Stomach (tissue), 9 donors: ENCODE data around the gene PDGFD. TPM values are rescaled to one million over a fixed set of nuclear protein-coding genes. Genes with fewer than 3 reads are reported as not detected.

Source experiments
- DNase-seq, 2 donors: peaks; one replicate each; pipeline versions ENCODE4 v3.0.0 to v3.0.0-alpha.2; 2013 to 2019
- H3K27ac ChIP-seq, 5 donors: fragments of 200-600 bp in 4 of 5; sonication (generic) in 4 of 5; one replicate each; pipeline ENCODE4 v1.5.1; 2013 to 2019; ENCODE audit warnings: mild to moderate bottlenecking in 1 of 5, moderate library complexity in 1 of 5
- H3K27me3 ChIP-seq, 3 donors: fragments of 200-600 bp; sonication (generic); one replicate each; pipeline ENCODE4 v1.5.1; 2017 to 2019; ENCODE audit warnings: mixed run types in 1 of 3
- H3K36me3 ChIP-seq, 4 donors: fragments of 200-600 bp; sonication (generic); 1 replicate in 3 of 4; 2 replicates in 1 of 4; pipeline ENCODE4 v1.5.1; 2016 to 2019
- H3K4me1 ChIP-seq, 4 donors: fragments of 200-600 bp; sonication (generic); one replicate each; pipeline ENCODE4 v1.5.1; 2016 to 2019
- H3K4me3 ChIP-seq, 4 donors: fragments of 200-600 bp; sonication (generic) in 3 of 4; one replicate each; pipeline ENCODE4 v1.5.1; 2016 to 2019; ENCODE audit warnings: mild to moderate bottlenecking in 1 of 4
- H3K9me3 ChIP-seq, 4 donors: fragments of 200-600 bp; sonication (generic); one replicate each; pipeline ENCODE4 v1.5.1; 2016 to 2019
- EP300 ChIP-seq: sonication (generic); formaldehyde crosslinking; IDR thresholded peaks from one replicate; pipeline ENCODE4 v1.6.1; 2017; ENCODE audit warnings: antibody characterized with exemption
- POLR2A ChIP-seq, 4 donors: fragments of 450-650 bp; IDR thresholded peaks; one replicate each; pipeline ENCODE4 v1.6.1; 2016; ENCODE audit warnings: antibody characterized with exemption in 4 of 4, control low read depth in 2 of 4, mild to moderate bottlenecking in 1 of 4, moderate library complexity in 1 of 4
- POLR2AphosphoS5 ChIP-seq, 3 donors: sonication (generic); formaldehyde crosslinking; IDR thresholded peaks; one replicate each; pipeline ENCODE4 v1.6.1; 2016; ENCODE audit warnings: antibody characterized with exemption in 3 of 3
- WGBS, 5 donors: extraction: QIAGEN DNeasy Blood & Tissue Kit in 3 of 5; methylation state at CpG; one replicate each; pipeline versions ENCODE4 v1.1.5 to v1.1.7; 2013 to 2018; 5-methylcytosine and 5-hydroxymethylcytosine counted together
- intact Hi-C: fragments of 100-400 bp; cut with DNase I; formaldehyde crosslinking; loops from one replicate; pipeline ENCODE4 v1.15.1; 2023; ENCODE audit warnings: low total_unique reads
- polyA plus RNA-seq, 3 donors: library from polyadenylated mRNA; stranded (reverse); fragments of 200-250 nt; gene quantifications; one replicate each; pipeline ENCODE4 v1.2.3, GENCODE V29; 2013
- total RNA-seq, 5 donors: library from RNA; depleted of rRNA; stranded (reverse); fragments of >200 nt; gene quantifications; one replicate each; pipeline versions ENCODE4 v1.1.0 to v1.2.3, GENCODE V29; 2014 to 2016
- TF ChIP-seq, protein P1 (sequence below), 7 experiments: fragments of 450-650 bp in 4 of 7; fragments of 200-600 bp in 3 of 7; sonication (generic) in 3 of 7; IDR thresholded peaks; one replicate each; pipeline ENCODE4 v1.5.1; 2016 to 2019; ENCODE audit warnings: antibody characterized with exemption in 7 of 7, control low read depth in 2 of 7, mild to moderate bottlenecking in 1 of 7
- donor health status: healthy with polysubstance abuse.
- donor health status: Bipolar disorder and iron deficiency.
- donor health status: healthy.

The PDGFD gene
- total and polyA plus RNA-seq, 8 donors: 2.4 to 41.5 (median 9.0) TPM; not detected in 1

- Histone ChIP-seq H3K36me3 (no peaks in the 10 kb centered on the region), H3K9me3 (no peaks in the 10 kb centered on the region), H3K4me3 (no peak overlapping the region), H3K4me1 (no peaks in the 10 kb centered on the region), H3K27me3 (no peaks in the 10 kb centered on the region), H3K27ac (no peak overlapping the region)
- WGBS, 5 donors: 67 to 83% (median 81%) methylated on average over 3 of the region's 3 CpGs
- no peak for DNase-seq
- TF ChIP-seq, protein P1, sequence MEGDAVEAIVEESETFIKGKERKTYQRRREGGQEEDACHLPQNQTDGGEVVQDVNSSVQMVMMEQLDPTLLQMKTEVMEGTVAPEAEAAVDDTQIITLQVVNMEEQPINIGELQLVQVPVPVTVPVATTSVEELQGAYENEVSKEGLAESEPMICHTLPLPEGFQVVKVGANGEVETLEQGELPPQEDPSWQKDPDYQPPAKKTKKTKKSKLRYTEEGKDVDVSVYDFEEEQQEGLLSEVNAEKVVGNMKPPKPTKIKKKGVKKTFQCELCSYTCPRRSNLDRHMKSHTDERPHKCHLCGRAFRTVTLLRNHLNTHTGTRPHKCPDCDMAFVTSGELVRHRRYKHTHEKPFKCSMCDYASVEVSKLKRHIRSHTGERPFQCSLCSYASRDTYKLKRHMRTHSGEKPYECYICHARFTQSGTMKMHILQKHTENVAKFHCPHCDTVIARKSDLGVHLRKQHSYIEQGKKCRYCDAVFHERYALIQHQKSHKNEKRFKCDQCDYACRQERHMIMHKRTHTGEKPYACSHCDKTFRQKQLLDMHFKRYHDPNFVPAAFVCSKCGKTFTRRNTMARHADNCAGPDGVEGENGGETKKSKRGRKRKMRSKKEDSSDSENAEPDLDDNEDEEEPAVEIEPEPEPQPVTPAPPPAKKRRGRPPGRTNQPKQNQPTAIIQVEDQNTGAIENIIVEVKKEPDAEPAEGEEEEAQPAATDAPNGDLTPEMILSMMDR (IDR thresholded peaks at IDR 0.05): no peak
- TF ChIP-seq EP300 (no peak), POLR2A (IDR thresholded peaks at IDR 0.05) (no peak), POLR2AphosphoS5 (IDR thresholded peaks at IDR 0.05) (no peak)
- intact Hi-C loops: no loop called here
Measured at GRCh38 chr11:103959279-103959942, 204.5 kb downstream of the PDGFD start.

DNA sequence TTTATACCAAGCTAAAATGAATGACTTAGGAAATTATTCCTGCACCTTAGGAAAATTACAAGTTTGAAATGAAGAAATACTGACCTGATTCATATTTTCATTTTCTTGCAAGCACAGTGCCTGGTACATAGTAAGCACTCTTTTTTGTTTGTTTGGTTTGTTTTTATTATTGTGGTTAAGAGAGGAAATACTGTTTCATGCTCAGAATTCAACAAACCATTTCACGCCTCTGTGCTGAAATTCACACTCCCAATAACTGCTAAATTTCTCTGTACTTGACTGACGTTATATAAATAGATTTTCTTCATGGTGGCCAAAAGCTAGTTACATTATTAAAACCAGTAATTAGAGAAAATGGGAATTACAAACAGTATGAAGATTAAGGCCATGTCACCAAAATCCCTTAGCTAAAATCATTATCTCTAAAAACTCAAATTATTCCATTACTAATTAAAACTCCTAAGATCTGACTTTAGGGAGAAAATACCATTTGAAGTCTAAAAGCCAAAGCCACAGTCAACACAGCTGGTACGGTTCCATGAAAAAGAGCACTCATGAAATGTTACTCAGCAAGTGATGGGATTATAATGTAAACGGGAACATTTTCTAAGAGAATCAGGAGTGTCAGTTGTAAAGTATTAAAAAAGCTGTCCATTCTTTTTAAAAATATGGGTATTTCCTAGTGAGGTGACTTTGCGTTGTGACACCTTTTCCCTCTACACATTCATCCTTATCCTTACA, 205.3 kb downstream of the PDGFD start:
- TF ChIP-seq, protein P1 (IDR thresholded peaks at IDR 0.05): no peak
- TF ChIP-seq EP300: no peak
- no peak for TF ChIP-seq POLR2A (IDR thresholded peaks at IDR 0.05)
- TF ChIP-seq POLR2AphosphoS5 (IDR thresholded peaks at IDR 0.05): no peak
- no peaks in the 10 kb centered on the region for H3K36me3 ChIP-seq
- H3K27me3 ChIP-seq: no peaks in the 10 kb centered on the region
- no peak for DNase-seq
- intact Hi-C loops: no loop called here
- H3K4me3 ChIP-seq: no peak overlapping the region
- no peak overlapping the region for H3K27ac ChIP-seq
- 81 to 86% (median 84%) methylated on average over 5 of the region's 5 CpGs for WGBS, 5 donors
- no peaks in the 10 kb centered on the region for H3K9me3 ChIP-seq
- no peaks in the 10 kb centered on the region for H3K4me1 ChIP-seq

DNA sequence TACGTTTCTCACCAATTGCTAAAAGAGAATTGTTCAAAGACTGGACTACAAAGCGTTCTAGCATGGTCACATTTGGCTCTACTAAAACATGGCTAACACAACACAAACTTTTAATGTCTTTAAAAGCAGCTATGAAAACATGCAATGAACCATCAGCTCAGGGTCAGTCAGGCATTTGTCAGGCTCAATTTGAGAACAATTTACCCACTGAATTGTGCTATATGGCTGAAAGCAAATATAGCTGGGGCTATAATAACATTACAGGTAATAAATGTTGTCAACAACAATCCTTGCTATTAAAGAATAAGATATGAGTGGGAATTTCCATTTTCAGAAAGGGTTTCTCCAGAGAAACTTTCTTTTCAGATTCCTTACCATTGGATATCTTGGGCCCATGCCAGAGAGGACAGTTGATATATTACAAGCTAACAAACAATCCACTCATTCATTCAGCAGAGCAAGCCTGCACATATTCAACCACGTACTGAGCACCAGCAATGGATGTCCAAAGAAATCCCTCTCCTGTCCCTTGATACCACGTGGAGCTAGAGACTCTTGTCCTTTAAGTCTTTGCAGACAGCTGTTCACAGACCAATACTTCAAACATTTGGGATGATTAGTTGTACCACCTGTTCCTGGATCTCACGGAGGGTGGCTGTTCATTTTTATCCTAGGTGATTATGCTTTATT, 210.0 kb downstream of the PDGFD start:
- no peaks in the 10 kb centered on the region for H3K4me1 ChIP-seq
- DNase-seq: no peak
- no peaks in the 10 kb centered on the region for H3K36me3 ChIP-seq
- TF ChIP-seq POLR2AphosphoS5 (IDR thresholded peaks at IDR 0.05) (no peak), POLR2A (IDR thresholded peaks at IDR 0.05) (no peak), EP300 (no peak)
- TF ChIP-seq, protein P1 (IDR thresholded peaks at IDR 0.05): no peak
- H3K4me3 ChIP-seq: no peak overlapping the region
- H3K27ac ChIP-seq: no peak overlapping the region
- H3K9me3 ChIP-seq: no peaks in the 10 kb centered on the region
- no peaks in the 10 kb centered on the region for H3K27me3 ChIP-seq
- 60 to 64% (median 64%) methylated on average over 5 of the region's 5 CpGs for WGBS, 5 donors
- intact Hi-C loops: no loop called here

- no peak for TF ChIP-seq EP300
- no peak for TF ChIP-seq POLR2A (IDR thresholded peaks at IDR 0.05)
- TF ChIP-seq POLR2AphosphoS5 (IDR thresholded peaks at IDR 0.05): no peak
- TF ChIP-seq, protein P1 (IDR thresholded peaks at IDR 0.05): no peak
- Histone ChIP-seq H3K9me3 (no peaks in the 10 kb centered on the region), H3K4me3 (no peak overlapping the region), H3K4me1 (peaks cover 0 to 13% (median 4%) of the 10 kb centered on the region in 4 donors), H3K27ac (no peak overlapping the region), H3K27me3 (no peaks in the 10 kb centered on the region), H3K36me3 (no peaks in the 10 kb centered on the region)
- 80 to 91% (median 87%) methylated on average over 5 of the region's 5 CpGs for WGBS, 5 donors
- DNase-seq: no peak
- intact Hi-C loops: no loop called here
Measured at GRCh38 chr11:103949781-103950180, 214.2 kb downstream of the PDGFD start.
